SKM-1 treated with dmso at 0.1 percent for 144 hours (cell line): ENCODE data around the gene FAM186B.

Experiments
- DNase-seq: peaks from one replicate; lab custom pipeline; 2025; ENCODE audit not compliant: unreplicated experiment; lab: John Stamatoyannopoulos, UW

The FAM186B gene

DNA sequence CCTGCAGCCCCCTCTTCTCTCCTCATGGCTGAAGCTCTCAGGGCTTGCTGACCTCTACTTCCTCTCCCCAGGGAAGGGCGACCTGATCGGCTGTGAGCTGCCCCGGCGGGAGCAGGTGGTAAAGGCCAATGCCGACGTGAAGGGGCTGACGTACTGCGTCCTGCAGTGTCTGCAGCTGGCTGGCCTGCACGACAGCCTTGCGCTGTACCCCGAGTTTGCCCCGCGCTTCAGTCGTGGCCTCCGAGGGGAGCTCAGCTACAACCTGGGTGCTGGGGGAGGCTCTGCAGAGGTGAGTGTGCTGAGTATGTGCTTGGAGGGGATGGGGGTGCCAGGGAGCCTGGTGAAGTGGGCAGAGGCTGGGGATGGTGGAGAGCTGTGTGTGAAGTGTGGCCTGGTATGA lies 51.2 kb downstream of the FAM186B start:
- no peak for DNase-seq

DNA sequence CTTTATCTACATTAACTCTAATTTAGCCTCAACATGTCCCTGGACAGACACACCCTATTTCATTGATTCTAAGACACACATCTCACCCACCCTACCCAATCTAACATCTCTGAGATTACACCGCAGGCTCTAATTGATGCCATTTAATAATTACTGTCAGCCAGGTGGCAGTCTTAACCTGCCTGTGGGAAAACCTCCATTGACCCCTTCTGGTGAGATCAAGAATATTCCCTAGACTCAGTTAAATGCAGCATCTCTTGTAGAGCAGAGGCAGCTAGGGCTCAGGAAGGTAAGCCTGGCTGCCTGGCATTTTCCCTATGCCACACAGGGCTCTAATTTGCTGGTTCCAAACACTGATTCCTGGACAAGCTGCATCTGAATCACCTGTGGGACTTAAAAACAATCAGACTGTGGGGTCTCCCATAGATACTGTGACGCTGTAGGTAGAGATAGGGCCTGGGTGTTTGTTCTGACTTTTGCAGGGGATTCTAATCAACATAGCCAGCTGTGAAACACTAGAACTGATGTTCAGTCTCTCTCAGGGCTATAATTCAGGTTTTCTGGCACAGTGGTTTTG lies 51.8 kb downstream of the FAM186B start:
- DNase-seq, result no peak

DNA sequence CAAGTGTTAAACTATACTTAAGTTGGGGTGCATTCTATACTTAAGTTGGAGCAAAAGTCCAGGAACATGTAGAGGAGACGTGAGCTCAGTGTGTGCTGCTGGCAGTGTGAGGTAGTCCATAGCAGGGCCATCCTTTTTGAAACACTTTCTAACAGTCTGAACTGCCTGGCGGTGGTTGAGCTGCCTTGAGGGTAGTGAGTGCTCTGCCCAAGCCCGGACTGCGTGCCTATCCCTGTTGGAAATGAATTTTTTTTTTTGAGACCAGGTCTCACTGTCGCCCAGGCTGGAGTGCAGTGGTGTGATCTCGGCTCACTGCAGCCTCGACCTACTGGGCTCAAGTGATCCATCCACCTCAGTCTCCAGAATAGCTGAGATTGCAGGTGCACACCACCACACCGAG lies 52.5 kb downstream of the FAM186B start:
- no peak for DNase-seq

DNA sequence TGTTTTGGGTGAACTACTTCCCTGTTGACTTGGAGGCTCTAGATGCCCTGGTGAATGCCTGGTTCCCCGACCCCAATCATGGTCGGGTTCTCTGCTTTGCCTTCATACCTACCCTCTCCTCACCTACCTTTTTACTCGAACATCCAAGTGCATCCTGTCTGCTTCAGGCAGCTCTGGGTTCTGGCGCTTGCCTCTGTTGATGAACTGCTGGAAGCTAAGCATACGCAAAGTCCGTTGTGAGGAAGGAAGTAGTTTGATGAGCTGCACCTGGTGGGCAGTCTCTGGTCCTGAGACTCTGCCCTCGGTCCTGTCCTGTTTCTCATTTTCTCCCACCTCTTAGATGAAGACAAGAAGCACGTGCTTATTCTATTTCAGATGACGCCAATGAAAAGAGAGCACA lies 53.0 kb downstream of the FAM186B start:
- DNase-seq, result no peak

- no peak for DNase-seq
Observed at GRCh38 chr12:49552014-49552413, 53.4 kb downstream of the FAM186B start.

DNA sequence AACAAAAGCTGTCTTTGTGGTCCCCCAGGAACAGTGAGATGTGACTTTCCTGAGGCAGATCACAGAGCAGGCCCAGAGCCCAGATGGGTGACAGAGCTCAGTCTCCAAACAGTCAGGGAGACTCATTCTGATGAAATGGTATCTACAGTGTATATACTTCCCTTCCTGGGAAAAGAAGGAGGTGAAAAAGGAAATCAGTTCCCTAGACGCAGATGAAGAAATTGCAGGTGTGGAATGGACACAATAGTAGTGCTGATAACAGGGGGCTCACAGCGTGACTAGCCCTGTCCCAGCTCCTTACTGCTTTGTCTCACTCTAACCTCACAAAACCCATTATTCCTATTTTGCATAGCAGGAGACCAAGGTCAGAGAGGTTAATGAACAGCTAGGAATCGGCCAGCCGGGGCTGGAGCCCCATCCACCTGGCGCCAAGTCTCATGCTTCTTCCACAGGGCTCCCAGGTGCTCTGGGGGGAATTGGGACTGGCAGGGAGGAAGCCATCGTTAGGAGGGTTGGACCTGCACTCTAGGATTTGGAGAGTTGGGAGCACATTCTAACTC lies 54.7 kb downstream of the FAM186B start:
- no peak for DNase-seq

DNA sequence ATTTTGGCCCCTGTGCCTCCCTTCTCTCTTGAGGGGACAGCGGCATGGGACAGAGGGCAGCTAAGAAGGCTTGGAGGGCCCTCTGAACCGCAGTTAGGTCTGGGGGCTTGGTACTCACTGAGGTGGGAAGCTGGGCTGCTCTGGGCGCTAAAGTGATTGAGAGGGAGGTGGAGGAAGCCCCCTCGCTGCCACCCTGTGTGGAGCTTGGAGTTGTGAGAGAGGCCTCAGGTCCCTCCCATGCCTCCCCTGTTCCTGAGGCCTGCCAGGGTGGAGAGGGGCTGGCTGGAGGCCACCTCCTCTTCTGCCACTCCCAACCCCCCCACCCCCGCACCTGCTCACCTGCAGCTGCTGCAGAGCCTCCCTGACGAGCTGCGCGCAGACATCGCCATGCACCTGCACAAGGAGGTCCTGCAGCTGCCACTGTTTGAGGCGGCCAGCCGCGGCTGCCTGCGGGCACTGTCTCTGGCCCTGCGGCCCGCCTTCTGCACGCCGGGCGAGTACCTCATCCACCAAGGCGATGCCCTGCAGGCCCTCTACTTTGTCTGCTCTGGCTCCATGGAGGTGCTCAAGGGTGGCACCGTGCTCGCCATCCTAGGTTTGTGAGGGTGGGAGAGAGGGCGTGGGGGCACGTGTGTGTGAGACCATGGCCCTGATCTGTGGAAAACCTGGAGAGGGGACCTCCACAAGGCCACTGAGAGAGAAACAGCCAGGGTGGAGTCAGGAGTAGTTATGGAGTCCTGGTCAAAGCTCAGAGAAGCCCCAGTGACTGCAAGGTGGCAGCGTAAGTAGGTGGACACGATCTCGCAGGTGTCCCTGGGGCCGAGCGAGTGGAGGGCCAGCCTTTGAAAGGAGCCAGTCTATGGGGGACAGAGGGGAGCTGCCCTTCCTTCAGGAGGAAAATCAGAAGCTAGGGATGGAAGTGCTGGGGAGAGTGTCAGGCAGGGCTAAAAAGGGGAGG lies 55.4 kb downstream of the FAM186B start:
- no peak for DNase-seq

DNA sequence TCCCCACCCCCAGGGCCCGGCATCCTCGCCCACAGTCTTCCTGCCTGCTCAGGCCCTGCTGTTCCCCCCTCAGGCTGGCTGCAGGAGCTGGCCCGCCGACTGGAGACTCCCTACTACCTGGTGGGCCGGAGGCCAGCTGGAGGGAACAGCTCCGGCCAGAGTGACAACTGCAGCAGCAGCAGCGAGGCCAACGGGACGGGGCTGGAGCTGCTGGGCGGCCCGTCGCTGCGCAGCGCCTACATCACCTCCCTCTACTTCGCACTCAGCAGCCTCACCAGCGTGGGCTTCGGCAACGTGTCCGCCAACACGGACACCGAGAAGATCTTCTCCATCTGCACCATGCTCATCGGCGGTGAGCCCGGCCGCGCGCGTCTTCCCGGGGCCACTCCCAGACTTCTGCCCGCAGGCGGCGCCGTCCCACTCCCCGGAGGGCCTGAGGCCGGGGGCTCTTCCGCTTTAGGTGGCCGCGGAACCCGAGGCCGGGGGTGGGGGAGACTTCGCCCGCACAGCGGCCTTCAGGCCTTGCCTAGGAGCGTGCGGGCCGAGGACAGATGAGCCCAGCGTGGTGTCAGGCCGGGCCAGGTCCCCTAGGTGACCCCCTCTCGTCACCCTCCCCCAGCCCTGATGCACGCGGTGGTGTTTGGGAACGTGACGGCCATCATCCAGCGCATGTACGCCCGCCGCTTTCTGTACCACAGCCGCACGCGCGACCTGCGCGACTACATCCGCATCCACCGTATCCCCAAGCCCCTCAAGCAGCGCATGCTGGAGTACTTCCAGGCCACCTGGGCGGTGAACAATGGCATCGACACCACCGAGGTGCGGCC lies 56.4 kb downstream of the FAM186B start:
- DNase-seq, result no peak

- no peak for DNase-seq
Observed at GRCh38 chr12:49548481-49548821, 57.0 kb downstream of the FAM186B start.

GRCh38 chr12:49547090-49547690 lies 58.2 kb downstream of the FAM186B start:
- DNase-seq, result no peak

DNA sequence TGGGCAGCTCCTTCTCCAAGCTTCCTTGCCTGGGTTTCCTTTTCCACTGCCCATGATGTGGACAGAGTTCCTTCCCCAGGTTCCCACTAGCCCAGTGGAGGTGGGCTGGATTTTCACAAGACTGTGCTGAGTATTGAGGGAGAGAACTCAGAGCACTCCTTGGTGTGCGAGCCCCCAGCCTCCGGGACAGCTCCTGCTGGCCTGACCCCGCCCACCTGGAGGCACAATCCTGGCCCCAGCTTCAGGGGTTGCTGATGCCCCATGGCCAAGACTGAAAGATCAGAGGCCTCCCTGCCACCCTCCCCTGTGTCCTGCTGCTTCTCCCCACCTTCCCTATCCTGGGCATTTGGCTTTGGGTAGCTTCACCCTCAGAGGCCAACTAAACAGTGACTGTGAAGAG lies 59.0 kb downstream of the FAM186B start:
- DNase-seq, result no peak

- DNase-seq, result no peak
Observed at GRCh38 chr12:49545815-49546214, 59.6 kb downstream of the FAM186B start.

DNA sequence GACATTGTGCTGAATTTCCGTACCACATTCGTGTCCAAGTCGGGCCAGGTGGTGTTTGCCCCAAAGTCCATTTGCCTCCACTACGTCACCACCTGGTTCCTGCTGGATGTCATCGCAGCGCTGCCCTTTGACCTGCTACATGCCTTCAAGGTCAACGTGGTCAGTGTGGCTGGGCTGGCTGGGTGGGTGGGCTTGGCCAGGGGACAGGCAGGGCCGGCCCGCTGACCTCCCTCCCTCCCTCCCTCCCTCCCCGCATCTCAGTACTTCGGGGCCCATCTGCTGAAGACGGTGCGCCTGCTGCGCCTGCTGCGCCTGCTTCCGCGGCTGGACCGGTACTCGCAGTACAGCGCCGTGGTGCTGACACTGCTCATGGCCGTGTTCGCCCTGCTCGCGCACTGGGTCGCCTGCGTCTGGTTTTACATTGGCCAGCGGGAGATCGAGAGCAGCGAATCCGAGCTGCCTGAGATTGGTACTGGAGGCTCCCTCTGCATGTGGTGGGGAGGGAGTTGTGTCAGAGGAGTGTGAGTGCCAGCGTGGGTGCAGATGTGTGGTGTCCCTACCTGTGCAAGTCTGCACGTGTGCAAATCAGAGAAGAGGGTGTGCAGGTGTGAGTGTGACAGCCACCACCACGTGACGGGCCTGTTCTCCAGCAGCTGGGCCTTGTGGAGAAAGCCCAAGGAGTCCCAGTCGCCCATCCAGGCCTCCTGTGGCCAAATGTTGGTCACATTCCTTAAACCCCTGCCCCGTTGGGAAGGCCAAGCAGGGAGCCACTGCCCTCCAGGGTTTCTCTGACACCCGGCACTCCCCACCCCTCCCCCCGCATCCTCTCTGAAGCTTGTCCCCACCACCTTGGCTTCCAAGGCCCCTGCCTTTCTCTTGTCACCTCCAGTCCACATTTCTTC lies 61.3 kb downstream of the FAM186B start:
- no peak for DNase-seq

DNA sequence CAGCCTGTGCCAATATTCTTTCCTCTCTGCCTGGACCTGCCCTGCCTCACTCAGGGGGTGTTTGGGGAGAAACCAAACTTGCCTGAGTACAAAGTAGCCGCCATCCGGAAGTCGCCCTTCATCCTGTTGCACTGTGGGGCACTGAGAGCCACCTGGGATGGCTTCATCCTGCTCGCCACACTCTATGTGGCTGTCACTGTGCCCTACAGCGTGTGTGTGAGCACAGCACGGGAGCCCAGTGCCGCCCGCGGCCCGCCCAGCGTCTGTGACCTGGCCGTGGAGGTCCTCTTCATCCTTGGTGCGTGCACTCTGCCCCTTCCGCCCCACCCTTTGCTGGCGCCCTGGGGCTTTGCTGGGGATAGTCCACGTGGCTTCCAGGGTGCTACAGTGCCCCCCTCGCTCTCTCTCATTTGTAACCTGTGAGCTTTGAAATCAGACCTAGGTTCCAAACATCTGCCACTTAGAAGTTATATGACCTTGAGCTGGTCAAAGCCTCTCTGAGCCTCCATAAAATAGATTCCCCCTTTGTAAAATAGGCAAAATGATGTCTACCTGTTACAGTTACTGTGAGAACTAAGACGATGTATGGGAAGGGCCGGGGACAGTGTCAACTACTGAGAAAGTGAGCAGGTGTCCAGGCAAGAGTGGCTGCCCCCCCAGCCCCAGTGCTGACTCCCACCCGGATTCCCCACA lies 62.1 kb downstream of the FAM186B start:
- DNase-seq, result no peak

DNA sequence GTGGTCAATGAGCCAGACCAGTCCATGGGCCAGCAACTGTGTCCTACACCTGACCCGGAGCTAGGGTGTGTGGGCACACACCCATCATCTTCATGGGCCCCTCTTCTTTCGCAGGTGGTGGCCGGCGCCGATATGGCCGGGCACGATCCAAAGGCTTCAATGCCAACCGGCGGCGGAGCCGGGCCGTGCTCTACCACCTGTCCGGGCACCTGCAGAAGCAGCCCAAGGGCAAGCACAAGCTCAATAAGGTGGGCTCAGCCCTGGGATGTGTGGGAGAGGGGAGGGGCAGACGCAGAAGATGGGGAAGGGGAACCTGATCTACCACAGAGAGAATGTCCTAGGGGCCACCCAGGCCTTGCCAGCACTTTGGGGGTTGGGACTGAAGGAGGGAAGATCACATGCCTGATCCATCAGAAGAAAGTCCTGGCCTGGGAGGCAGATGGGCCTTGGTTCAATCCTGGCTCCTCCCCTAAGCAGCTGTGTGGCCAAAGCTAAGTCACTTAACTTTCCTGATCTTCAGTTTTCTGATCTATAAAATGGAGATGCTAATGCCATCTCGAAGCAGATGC lies 62.8 kb downstream of the FAM186B start:
- DNase-seq, result no peak

DNA sequence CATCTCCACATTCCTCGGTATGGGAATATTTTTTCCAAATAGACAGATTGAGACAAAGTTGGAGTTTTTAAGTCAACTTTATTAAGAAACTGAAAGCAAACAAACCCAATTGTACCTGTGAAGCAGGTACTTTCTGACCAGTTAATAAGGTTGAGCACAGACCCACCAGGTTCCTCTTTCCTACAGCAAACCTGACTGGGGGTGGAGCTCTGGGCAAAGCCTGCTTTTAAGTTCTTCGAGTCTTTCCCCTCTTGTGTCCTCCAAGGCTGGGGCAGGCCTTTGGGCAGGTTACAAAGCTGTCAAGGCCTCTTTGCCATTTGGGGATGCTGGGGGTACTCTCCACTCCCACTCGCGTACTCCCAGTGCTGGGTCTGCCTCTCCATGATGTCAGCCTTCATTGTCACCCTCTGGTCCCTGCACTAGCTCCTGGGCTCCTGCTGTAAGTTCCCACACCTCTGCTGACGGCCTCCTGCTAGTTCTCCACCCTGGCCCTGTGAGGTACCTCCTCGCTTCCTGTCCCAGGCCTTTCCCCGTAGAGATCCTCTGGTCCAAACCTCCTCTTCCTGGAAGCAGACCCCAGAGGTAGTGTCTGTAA lies 63.4 kb downstream of the FAM186B start:
- no peak for DNase-seq

DNA sequence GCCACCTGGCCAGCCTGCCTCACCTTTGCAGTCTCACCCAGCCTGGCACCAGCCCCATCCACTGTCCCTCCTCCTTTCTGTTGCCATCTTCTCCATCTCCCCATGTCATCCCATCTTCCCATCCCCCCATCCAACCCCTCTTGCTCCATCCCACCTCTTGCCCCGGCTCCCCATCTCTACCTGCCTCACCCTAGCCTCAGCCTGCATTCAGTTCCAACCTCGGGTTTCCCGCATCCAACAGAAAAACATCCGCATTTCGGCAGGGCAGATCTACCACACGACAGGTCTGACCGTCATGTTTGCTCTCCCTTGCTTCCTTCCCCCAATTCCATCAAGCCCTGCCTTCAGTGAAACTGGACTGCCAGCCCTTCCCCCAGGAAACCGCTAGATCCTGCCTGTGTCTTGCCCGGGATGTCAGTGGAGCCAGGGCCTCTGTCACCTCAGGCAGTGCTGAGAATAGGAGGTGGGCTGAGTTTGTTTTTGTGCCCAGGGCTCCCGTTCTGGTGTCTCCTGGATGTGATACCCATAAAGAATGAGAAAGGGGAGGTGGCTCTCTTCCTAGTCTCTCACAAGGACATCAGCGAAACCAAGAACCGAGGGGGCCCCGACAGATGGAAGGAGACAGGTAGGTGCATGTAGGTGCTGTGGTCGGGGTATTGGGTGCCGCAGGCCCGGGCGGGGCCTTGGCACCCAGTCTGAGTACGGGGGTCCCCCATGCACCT lies 64.1 kb downstream of the FAM186B start:
- DNase-seq, result no peak
